Fibroblast of lung (primary cell): ENCODE data around the gene TSC22D1.

Experiments
- EZH2 ChIP-seq: IDR thresholded peaks from 2 replicates; pipeline ENCODE4 v1.5.1; 2012; ENCODE audit warnings: low read length, control low read depth, mild to moderate bottlenecking; ENCODE audit errors: missing control alignments
- TF ChIP-seq, protein P1 (sequence below), 2 donors: IDR thresholded peaks in 1 of 2; conservative IDR thresholded peaks in 1 of 2; 1 replicate in 1 of 2; 2 replicates in 1 of 2; pipeline ENCODE4 v1.5.1; 2011 to 2012; ENCODE audit warnings: low read length in 2 of 2, control low read depth in 1 of 2, inconsistent platforms in 1 of 2, low read depth in 1 of 2, mild to moderate bottlenecking in 1 of 2

DNA sequence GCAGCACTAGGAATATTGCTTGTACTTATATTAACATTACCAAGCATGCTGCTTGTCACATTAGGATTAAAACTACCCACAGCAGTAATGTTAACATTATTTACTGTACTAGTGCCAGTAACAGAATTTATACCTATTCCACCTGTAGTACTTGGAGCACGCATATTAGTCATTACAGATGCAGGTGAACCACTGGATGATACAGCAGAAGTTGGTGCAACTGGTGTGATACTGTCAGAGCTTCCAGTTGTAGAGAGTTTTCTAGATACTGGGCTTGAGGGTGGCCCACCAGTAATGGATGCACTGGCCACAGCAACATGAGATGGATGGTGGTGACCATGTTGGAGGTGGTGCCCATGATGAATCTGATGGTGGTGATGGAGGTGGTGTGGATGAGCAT, 1.1 kb downstream of the TSC22D1 start:
- TF ChIP-seq EZH2, result no peak
- TF ChIP-seq, protein P1, sequence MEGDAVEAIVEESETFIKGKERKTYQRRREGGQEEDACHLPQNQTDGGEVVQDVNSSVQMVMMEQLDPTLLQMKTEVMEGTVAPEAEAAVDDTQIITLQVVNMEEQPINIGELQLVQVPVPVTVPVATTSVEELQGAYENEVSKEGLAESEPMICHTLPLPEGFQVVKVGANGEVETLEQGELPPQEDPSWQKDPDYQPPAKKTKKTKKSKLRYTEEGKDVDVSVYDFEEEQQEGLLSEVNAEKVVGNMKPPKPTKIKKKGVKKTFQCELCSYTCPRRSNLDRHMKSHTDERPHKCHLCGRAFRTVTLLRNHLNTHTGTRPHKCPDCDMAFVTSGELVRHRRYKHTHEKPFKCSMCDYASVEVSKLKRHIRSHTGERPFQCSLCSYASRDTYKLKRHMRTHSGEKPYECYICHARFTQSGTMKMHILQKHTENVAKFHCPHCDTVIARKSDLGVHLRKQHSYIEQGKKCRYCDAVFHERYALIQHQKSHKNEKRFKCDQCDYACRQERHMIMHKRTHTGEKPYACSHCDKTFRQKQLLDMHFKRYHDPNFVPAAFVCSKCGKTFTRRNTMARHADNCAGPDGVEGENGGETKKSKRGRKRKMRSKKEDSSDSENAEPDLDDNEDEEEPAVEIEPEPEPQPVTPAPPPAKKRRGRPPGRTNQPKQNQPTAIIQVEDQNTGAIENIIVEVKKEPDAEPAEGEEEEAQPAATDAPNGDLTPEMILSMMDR (conservative IDR thresholded peaks at IDR 0.05 in 1 of 2, IDR thresholded peaks at IDR 0.05 in 1 of 2; ENCODE audit: low read depth in 1 of 2, low read length in 2 of 2), result no peak
